ENCODE data around the gene TAS2R5.
"Not testable (repeated sequence)": the region's sequence is repeated elsewhere in the genome, so short reads cannot be mapped to it uniquely, and the experiment has no call there.

DNA sequence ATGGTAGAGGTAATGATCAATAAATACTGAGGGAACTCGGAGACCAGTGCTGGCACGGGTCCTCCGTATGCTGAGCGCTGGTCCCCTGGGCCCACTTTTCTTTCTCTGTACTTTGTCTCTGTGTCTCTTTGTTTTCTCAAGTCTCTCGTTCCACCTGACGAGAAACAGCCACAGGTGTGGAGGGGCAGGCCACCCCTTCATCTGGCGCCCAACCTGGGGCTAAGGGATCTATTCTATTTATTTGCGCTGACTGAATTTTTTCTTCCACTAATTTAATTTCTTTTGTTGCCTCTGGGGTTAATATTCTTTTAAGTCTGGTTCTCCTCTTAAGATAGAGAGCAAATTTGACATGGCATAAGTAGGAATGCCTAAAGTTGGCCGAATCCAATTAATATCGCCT is 38.1 kb upstream of the TAS2R5 start:
- TF ChIP-seq, protein P1, sequence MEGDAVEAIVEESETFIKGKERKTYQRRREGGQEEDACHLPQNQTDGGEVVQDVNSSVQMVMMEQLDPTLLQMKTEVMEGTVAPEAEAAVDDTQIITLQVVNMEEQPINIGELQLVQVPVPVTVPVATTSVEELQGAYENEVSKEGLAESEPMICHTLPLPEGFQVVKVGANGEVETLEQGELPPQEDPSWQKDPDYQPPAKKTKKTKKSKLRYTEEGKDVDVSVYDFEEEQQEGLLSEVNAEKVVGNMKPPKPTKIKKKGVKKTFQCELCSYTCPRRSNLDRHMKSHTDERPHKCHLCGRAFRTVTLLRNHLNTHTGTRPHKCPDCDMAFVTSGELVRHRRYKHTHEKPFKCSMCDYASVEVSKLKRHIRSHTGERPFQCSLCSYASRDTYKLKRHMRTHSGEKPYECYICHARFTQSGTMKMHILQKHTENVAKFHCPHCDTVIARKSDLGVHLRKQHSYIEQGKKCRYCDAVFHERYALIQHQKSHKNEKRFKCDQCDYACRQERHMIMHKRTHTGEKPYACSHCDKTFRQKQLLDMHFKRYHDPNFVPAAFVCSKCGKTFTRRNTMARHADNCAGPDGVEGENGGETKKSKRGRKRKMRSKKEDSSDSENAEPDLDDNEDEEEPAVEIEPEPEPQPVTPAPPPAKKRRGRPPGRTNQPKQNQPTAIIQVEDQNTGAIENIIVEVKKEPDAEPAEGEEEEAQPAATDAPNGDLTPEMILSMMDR (IDR thresholded peaks at IDR 0.05; ENCODE audit: insufficient read depth, low read length, poor library complexity, severe bottlenecking): not testable (repeated sequence)
- not testable (repeated sequence) for TF ChIP-seq EZH2phosphoT487 (conservative IDR thresholded peaks at IDR 0.05; ENCODE audit: low read length)

Data from SU-DHL-6 (cell line).